ENCODE data around the gene FLII. TPM values are rescaled to one million over a fixed set of nuclear protein-coding genes. Genes with fewer than 3 reads are reported as not detected.

The FLII gene
- total RNA-seq, 1 experiment from 2014 or later, result 169 TPM

DNA sequence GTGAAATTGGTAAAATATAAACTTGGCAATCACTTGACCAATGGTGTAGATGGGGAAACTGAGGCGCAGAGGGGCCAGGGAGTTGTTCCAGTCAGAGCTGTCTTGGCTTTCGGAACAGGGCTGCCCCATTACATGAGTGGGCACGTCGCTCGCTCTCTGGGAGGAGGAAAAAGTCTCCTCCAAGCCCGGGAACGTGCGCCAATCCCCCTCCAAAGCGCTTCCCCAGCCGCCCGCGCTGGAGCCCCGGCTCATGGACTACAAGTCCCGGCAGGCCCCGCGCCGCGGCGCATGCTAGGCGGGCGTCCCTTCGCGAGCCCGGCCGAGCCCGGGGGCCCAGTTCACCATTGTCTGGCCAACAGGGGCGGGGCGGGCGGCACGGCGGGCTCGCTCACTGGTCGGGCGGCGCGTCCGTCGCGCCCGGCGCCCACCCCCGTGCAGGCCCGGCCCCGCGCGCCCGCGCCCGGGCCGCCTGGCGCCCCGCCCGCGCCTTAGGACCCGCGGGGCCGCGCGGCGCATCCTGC is 33.4 kb downstream of the FLII start, which contains the start of gene LLGL1:
Gene LLGL1, plus strand, starts transcription at position 515 of the 521 bp plus-strand sequence. CDS start 48 bp downstream, outside the sequence.
- peak; percentile 98 for DNase-seq (ENCODE audit: low spot score)
- no TSS peak for BruUV-seq (replicated peaks)
- Histone ChIP-seq H3K27ac (ENCODE audit: low read depth, low read length, poor library complexity, severe bottlenecking) (peak within 1 kb of the TSS; percentile 65), H3K4me3 (ENCODE audit: low read depth, low read length, poor library complexity, severe bottlenecking) (peak within 1 kb of the TSS; percentile 94), H3K27me3 (replicated peaks; ENCODE audit: insufficient read depth, low read depth, low read length, poor library complexity) (no peaks in the 10 kb centered on the region), H3K9me3 (ENCODE audit: low read depth, low read length, poor library complexity, severe bottlenecking) (no peaks in the 10 kb centered on the region), H3K36me3 (ENCODE audit: insufficient read depth, low read length, poor library complexity, severe bottlenecking) (no peaks in the 10 kb centered on the region), H3K4me1 (ENCODE audit: insufficient read depth, low read length, poor library complexity, severe bottlenecking) (peaks cover 6% of the 10 kb centered on the region)
- ChIA-PET CTCF (interaction anchor here (0.6 kb wide), 1 partner anchor 870 kb away, joined by 6 read pairs; no protein-coding TSS in a partner anchor), POLR2A (ENCODE audit: low non-redundant PET) (no interaction called here)
- intact Hi-C loops (cut with micrococcal nuclease; ENCODE audit: unreplicated experiment), result no loop called here
- TF ChIP-seq EZH2 (IDR thresholded peaks at IDR 0.05; ENCODE audit: borderline replicate concordance, low read depth, low read length, poor library complexity, severe bottlenecking), result no peak
- TF ChIP-seq, protein P1, sequence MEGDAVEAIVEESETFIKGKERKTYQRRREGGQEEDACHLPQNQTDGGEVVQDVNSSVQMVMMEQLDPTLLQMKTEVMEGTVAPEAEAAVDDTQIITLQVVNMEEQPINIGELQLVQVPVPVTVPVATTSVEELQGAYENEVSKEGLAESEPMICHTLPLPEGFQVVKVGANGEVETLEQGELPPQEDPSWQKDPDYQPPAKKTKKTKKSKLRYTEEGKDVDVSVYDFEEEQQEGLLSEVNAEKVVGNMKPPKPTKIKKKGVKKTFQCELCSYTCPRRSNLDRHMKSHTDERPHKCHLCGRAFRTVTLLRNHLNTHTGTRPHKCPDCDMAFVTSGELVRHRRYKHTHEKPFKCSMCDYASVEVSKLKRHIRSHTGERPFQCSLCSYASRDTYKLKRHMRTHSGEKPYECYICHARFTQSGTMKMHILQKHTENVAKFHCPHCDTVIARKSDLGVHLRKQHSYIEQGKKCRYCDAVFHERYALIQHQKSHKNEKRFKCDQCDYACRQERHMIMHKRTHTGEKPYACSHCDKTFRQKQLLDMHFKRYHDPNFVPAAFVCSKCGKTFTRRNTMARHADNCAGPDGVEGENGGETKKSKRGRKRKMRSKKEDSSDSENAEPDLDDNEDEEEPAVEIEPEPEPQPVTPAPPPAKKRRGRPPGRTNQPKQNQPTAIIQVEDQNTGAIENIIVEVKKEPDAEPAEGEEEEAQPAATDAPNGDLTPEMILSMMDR (conservative IDR thresholded peaks at IDR 0.05; ENCODE audit: low read depth, low read length), result no peak

- no TSS peak for BruUV-seq (replicated peaks)
- Histone ChIP-seq H3K27ac (ENCODE audit: low read depth, low read length, poor library complexity, severe bottlenecking) (peak overlapping the region; percentile 39), H3K9me3 (ENCODE audit: low read depth, low read length, poor library complexity, severe bottlenecking) (no peaks in the 10 kb centered on the region), H3K27me3 (replicated peaks; ENCODE audit: insufficient read depth, low read depth, low read length, poor library complexity) (no peaks in the 10 kb centered on the region), H3K36me3 (ENCODE audit: insufficient read depth, low read length, poor library complexity, severe bottlenecking) (no peaks in the 10 kb centered on the region), H3K4me3 (ENCODE audit: low read depth, low read length, poor library complexity, severe bottlenecking) (peak overlapping the region; percentile 34), H3K4me1 (ENCODE audit: insufficient read depth, low read length, poor library complexity, severe bottlenecking) (peaks cover 6% of the 10 kb centered on the region)
- ChIA-PET POLR2A (ENCODE audit: low non-redundant PET) (no interaction called here), CTCF (interaction anchor here (0.5 kb wide), 1 partner anchor 117 kb away, joined by 8 read pairs; no protein-coding TSS in a partner anchor)
- no peak for TF ChIP-seq EZH2 (IDR thresholded peaks at IDR 0.05; ENCODE audit: borderline replicate concordance, low read depth, low read length, poor library complexity, severe bottlenecking)
- TF ChIP-seq, protein P1 (conservative IDR thresholded peaks at IDR 0.05; ENCODE audit: low read depth, low read length), result no peak
- intact Hi-C loops (cut with micrococcal nuclease; ENCODE audit: unreplicated experiment), result no loop called here
- peak; percentile 61 for DNase-seq (ENCODE audit: low spot score)
These were observed 34.0 kb downstream of the FLII start for GRCh38 chr17:18224387-18225120.

DNA sequence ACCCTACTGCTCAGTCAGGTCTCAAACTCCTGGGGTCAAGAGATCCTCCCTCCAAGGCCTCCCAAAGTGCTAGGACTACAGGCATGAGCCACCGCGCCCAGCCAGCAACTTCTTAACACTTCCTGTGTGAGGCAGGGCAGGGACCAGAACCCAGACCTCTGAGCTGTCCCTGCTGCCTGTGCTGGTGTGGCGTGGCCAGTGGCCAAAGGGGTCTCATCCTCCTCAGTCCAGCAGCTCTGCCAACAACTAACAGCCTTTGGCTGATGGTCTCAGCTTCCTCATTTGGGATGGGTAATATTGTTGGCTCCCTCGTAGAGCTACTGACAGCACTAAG is 34.5 kb downstream of the FLII start:
- BruUV-seq (replicated peaks), result no TSS peak
- ChIA-PET POLR2A (ENCODE audit: low non-redundant PET) (no interaction called here), CTCF (interaction anchor here (0.5 kb wide), 1 partner anchor 117 kb away, joined by 8 read pairs; no protein-coding TSS in a partner anchor)
- Histone ChIP-seq H3K9me3 (ENCODE audit: low read depth, low read length, poor library complexity, severe bottlenecking) (no peaks in the 10 kb centered on the region), H3K4me3 (ENCODE audit: low read depth, low read length, poor library complexity, severe bottlenecking) (no peak overlapping the region), H3K27me3 (replicated peaks; ENCODE audit: insufficient read depth, low read depth, low read length, poor library complexity) (no peaks in the 10 kb centered on the region), H3K36me3 (ENCODE audit: insufficient read depth, low read length, poor library complexity, severe bottlenecking) (no peaks in the 10 kb centered on the region), H3K27ac (ENCODE audit: low read depth, low read length, poor library complexity, severe bottlenecking) (no peak overlapping the region), H3K4me1 (ENCODE audit: insufficient read depth, low read length, poor library complexity, severe bottlenecking) (peaks cover 6% of the 10 kb centered on the region)
- TF ChIP-seq, protein P1 (conservative IDR thresholded peaks at IDR 0.05; ENCODE audit: low read depth, low read length), result no peak
- TF ChIP-seq EZH2 (IDR thresholded peaks at IDR 0.05; ENCODE audit: borderline replicate concordance, low read depth, low read length, poor library complexity, severe bottlenecking), result no peak
- intact Hi-C loops (cut with micrococcal nuclease; ENCODE audit: unreplicated experiment), result no loop called here
- no peak for DNase-seq (ENCODE audit: low spot score)

Measured in A673 (cell line).